Bronchus fibroblast of lung (primary cell): Measurements from ENCODE around the gene FAM184A. TPM values are rescaled to one million over a fixed set of nuclear protein-coding genes. Genes with fewer than 3 reads are reported as not detected.

ENCODE experiments used
- total RNA-seq: library from RNA; depleted of rRNA; stranded (reverse); fragments of >200 nt; gene quantifications from 2 replicates; pipeline ENCODE4 v1.2.3, GENCODE V29; 2015

The FAM184A gene
- 0.17 and 0.45 TPM in 2 replicates for total RNA-seq

GRCh38 chr6:119078376-119079282 is at the start of gene FAM184A:
TSS of gene FAM184A (minus strand) at chr6:119078664. CDS start at chr6:119078299, 365 bp downstream.

GRCh38 chr6:118934461-118935330 is 143.8 kb downstream of the FAM184A start, which contains the start of gene MCM9:
TSS of gene MCM9 (minus strand) at chr6:118935159. CDS start at chr6:118931723, 3,436 bp downstream.

Other genes with a start within 250 kb of the FAM184A start
- gene ASF1A, start 184.5 kb downstream of the FAM184A start, total RNA-seq, result 14.1 and 16.6 TPM in 2 replicates
- 7.7 and 8.6 TPM in 2 replicates for gene MCM9, start 143.5 kb downstream of the FAM184A start, total RNA-seq